GM23338 (cell line): ENCODE data around the gene ZNF516. TPM values are rescaled to one million over a fixed set of nuclear protein-coding genes. Genes with fewer than 3 reads are reported as not detected.

ENCODE experiments used
- ATAC-seq: fragments of 200-7000 bp; cut with Tn5 transposase; 3 replicates; pipeline ENCODE4 v1.9.1; 2020
- DNase-seq: peaks from one replicate; pipeline ENCODE4 v3.0.0-alpha.2; 2015; ENCODE audit warnings: low spot score
- H2AFZ ChIP-seq: fragments of 200-600 bp; sonication (generic); 2 replicates; pipeline ENCODE4 v1.8.0; 2016; ENCODE audit warnings: antibody characterized with exemption, mild to moderate bottlenecking, moderate library complexity
- H3F3A ChIP-seq: fragments of 200-600 bp; sonication (generic); replicated peaks from 2 replicates; pipeline ENCODE4 v1.8.0; 2017; ENCODE audit warnings: antibody characterized with exemption, mixed run types, low read depth
- H3K27ac ChIP-seq: fragments of 200-600 bp; sonication (generic); 2 replicates; pipeline ENCODE4 v1.6.1; 2016; ENCODE audit warnings: low read depth
- H3K27me3 ChIP-seq: fragments of 200-600 bp; sonication (generic); 2 replicates; pipeline ENCODE4 v1.8.0; 2016; ENCODE audit warnings: mild to moderate bottlenecking, mixed run types, moderate library complexity; ENCODE audit not compliant: insufficient read depth
- H3K36me3 ChIP-seq: fragments of 200-600 bp; sonication (generic); 2 replicates; pipeline ENCODE4 v1.8.0; 2016; ENCODE audit warnings: mild to moderate bottlenecking; ENCODE audit not compliant: insufficient read depth
- H3K4me1 ChIP-seq: fragments of 200-600 bp; sonication (generic); 2 replicates; pipeline ENCODE4 v1.8.0; 2016; ENCODE audit warnings: mild to moderate bottlenecking, moderate library complexity; ENCODE audit not compliant: insufficient read depth
- H3K4me2 ChIP-seq: fragments of 200-600 bp; sonication (generic); 2 replicates; pipeline ENCODE4 v1.7.1; 2017; ENCODE audit warnings: mixed run types
- H3K4me3 ChIP-seq: fragments of 200-600 bp; sonication (generic); 2 replicates; pipeline ENCODE4 v1.6.1; 2016; ENCODE audit warnings: mixed run types
- H3K79me2 ChIP-seq: fragments of 200-600 bp; sonication (generic); replicated peaks from 2 replicates; pipeline ENCODE4 v1.8.0; 2017; ENCODE audit warnings: mild to moderate bottlenecking; ENCODE audit not compliant: insufficient read depth
- H3K9me2 ChIP-seq: fragments of 200-600 bp; sonication (generic); 2 replicates; pipeline ENCODE4 v1.8.0; 2017; ENCODE audit not compliant: insufficient read depth
- H4K20me1 ChIP-seq: fragments of 200-600 bp; sonication (generic); replicated peaks from 2 replicates; pipeline ENCODE4 v1.8.0; 2017; ENCODE audit warnings: mild to moderate bottlenecking; ENCODE audit not compliant: insufficient read depth
- H3K27ac Mint-ChIP-seq: 2 replicates; pipeline ENCODE4 v1.8.0; 2020; ENCODE audit warnings: inconsistent platforms, mild to moderate bottlenecking, moderate library complexity, mixed read lengths
- H3K27me3 Mint-ChIP-seq: 3 replicates; pipeline ENCODE4 v1.8.0; 2022; ENCODE audit warnings: low read depth, mild to moderate bottlenecking, moderate library complexity, mixed read lengths, inconsistent platforms; ENCODE audit not compliant: insufficient read depth, poor library complexity
- H3K36me3 Mint-ChIP-seq: 3 replicates; pipeline ENCODE4 v1.8.0; 2021; ENCODE audit warnings: low read depth, mild to moderate bottlenecking, inconsistent platforms, moderate library complexity, mixed read lengths
- H3K4me1 Mint-ChIP-seq: 3 replicates; pipeline ENCODE4 v1.8.0; 2020; ENCODE audit warnings: mild to moderate bottlenecking, inconsistent platforms, mixed read lengths
- H3K4me3 Mint-ChIP-seq: 3 replicates; pipeline ENCODE4 v1.8.0; 2021; ENCODE audit warnings: moderate library complexity, mild to moderate bottlenecking, inconsistent platforms, mixed read lengths
- H3K9me3 Mint-ChIP-seq: 3 replicates; pipeline ENCODE4 v1.8.0; 2020; ENCODE audit warnings: moderate library complexity, mild to moderate bottlenecking, inconsistent platforms, mixed read lengths
- CREB1 ChIP-seq: fragments of 250-450 bp; sonication (Bioruptor Pico); IDR thresholded peaks from 2 replicates; pipeline ENCODE4 v1.5.0; 2020; ENCODE audit warnings: low read depth, mild to moderate bottlenecking, moderate library complexity
- EZH2 ChIP-seq: fragments of 200-600 bp; sonication (generic); IDR thresholded peaks from one replicate; pipeline ENCODE4 v1.8.0; 2017; ENCODE audit warnings: antibody characterized with exemption, mild to moderate bottlenecking, low read depth; ENCODE audit not compliant: unreplicated experiment
- EZH2phosphoT487 ChIP-seq: fragments of 200-600 bp; sonication (generic); IDR thresholded peaks from one replicate; pipeline ENCODE4 v1.8.1; 2018; ENCODE audit warnings: antibody characterized with exemption; ENCODE audit not compliant: unreplicated experiment
- JUNB ChIP-seq: IDR thresholded peaks from one replicate; pipeline ENCODE4 v1.6.1; 2016; ENCODE audit warnings: antibody characterized with exemption; ENCODE audit not compliant: unreplicated experiment
- NANOG ChIP-seq: IDR thresholded peaks from 2 replicates; pipeline ENCODE4 v1.6.1; 2016; ENCODE audit warnings: antibody characterized with exemption, borderline replicate concordance
- POLR2AphosphoS5 ChIP-seq: IDR thresholded peaks from 2 replicates; pipeline ENCODE4 v1.6.1; 2016; ENCODE audit warnings: antibody characterized with exemption, low read depth
- STAT1 ChIP-seq: IDR thresholded peaks from one replicate; pipeline ENCODE4 v1.6.1; 2016; ENCODE audit warnings: antibody characterized with exemption; ENCODE audit not compliant: unreplicated experiment
- ZNF114 ChIP-seq: fragments of 250-450 bp; sonication (Bioruptor Pico); IDR thresholded peaks from 2 replicates; pipeline ENCODE4 v1.5.0; 2020; ENCODE audit warnings: mild to moderate bottlenecking, moderate library complexity
- ZNF331 ChIP-seq: fragments of 250-450 bp; sonication (Bioruptor Pico); IDR thresholded peaks from 2 replicates; pipeline ENCODE4 v1.5.0; 2020; ENCODE audit warnings: low read depth, mild to moderate bottlenecking, moderate library complexity
- polyA plus RNA-seq: library from polyadenylated mRNA; unstranded; fragments of >200 nt; fragmentation: Nextera tagmentation; extraction: Ambion mirVana; gene quantifications from 2 replicates; pipeline ENCODE4 v1.2.1, GENCODE V29; 2016
- total RNA-seq: library from RNA; depleted of rRNA; stranded (reverse); fragments of >200 nt; shearing (Covaris generic); gene quantifications from 2 replicates; pipeline ENCODE4 v1.2.3, GENCODE V29; 2014
- TF ChIP-seq, protein P1 (sequence below): fragments of 250-450 bp; sonication (Bioruptor Pico); IDR thresholded peaks from 2 replicates; pipeline ENCODE4 v1.5.0; 2020; ENCODE audit warnings: mild to moderate bottlenecking, moderate library complexity
- TF ChIP-seq, protein P2 (sequence below): IDR thresholded peaks from one replicate; pipeline ENCODE4 v1.6.1; 2018; ENCODE audit warnings: antibody characterized with exemption; ENCODE audit not compliant: unreplicated experiment
- TF ChIP-seq, protein P3 (sequence below), 2 experiments: fragments of 200-600 bp in 1 of 2; sonication (generic) in 1 of 2; conservative IDR thresholded peaks; 2 replicates each; pipeline versions ENCODE4 v1.5.1 to v1.6.1; 2016 to 2017; ENCODE audit warnings: antibody characterized with exemption in 2 of 2, low read depth in 2 of 2, mild to moderate bottlenecking in 2 of 2, moderate library complexity in 1 of 2
- TF ChIP-seq, protein P4 (sequence below): IDR thresholded peaks from 2 replicates; pipeline ENCODE4 v1.6.1; 2016; ENCODE audit warnings: antibody characterized with exemption

ZNF516 gene
- total and polyA plus RNA-seq, 2 experiments from 2014 or later: 11.9 to 24.2 TPM

DNA sequence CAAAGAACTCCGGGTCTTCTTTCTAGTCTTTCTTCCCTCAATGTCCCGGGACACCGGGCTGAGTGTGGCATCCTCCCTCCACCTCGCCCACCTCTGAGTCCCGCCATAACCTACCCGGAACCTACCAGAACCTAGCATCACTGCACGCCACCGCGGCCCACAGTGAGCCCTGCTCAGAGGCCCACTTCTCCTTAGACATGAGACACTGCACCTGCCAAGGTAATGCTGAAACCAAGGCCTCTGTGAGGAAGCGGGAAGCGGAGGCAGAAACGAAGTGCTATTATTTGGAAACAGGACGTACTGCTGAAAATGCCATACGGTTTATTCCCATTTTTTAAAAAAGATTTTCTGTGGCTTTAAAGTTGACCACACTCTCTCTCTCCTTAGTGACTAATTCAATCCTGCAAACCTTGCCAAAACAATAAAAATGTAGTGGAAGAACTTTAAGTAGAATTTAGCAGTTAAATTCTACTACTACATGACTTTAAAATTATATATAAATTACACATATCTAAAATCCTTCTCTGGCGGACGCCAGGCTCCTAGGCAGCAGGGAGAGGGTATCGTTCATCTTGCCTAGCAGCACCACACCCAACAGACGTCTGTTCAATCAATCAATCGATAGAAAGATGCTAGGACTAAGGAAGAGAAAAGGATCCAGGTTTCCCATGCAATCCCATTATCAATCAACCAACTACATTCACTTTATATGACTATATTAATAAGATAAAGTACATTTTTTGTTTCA lies 82.0 kb downstream of the ZNF516 start:
- no peak overlapping the region for H3K27ac Mint-ChIP-seq
- H4K20me1 ChIP-seq: 0 out of 2 replicates have a peak, but pooled peaks cover 7% of the 10 kb centered on the region
- no peak overlapping the region for H3K4me2 ChIP-seq
- no peak for DNase-seq
- no peaks in the 10 kb centered on the region for H3F3A ChIP-seq
- no peak for ATAC-seq
- 0 out of 2 replicates have a peak, but pooled peaks cover 3% of the 10 kb centered on the region for H3K4me1 ChIP-seq
- H3K79me2 ChIP-seq: no peaks in the 10 kb centered on the region; the same call in 1 of the 2 replicates
- 0 out of 3 replicates have a peak, but pooled peaks cover 3% of the 10 kb centered on the region for H3K9me3 Mint-ChIP-seq
- H3K36me3 Mint-ChIP-seq: peaks cover 9% of the 10 kb centered on the region; the same call in 2 of the 3 replicates
- H3K4me1 Mint-ChIP-seq: peaks cover 14% of the 10 kb centered on the region
- H3K9me2 ChIP-seq: no peaks in the 10 kb centered on the region
- TF ChIP-seq ZNF114 (CRISPR knock-in tag) (no peak), ZNF331 (CRISPR knock-in tag) (no peak), NANOG (no peak), EZH2 (no peak), STAT1 (no peak), CREB1 (no peak), JUNB (no peak), POLR2AphosphoS5 (no peak), EZH2phosphoT487 (no peak)
- TF ChIP-seq, protein P1, sequence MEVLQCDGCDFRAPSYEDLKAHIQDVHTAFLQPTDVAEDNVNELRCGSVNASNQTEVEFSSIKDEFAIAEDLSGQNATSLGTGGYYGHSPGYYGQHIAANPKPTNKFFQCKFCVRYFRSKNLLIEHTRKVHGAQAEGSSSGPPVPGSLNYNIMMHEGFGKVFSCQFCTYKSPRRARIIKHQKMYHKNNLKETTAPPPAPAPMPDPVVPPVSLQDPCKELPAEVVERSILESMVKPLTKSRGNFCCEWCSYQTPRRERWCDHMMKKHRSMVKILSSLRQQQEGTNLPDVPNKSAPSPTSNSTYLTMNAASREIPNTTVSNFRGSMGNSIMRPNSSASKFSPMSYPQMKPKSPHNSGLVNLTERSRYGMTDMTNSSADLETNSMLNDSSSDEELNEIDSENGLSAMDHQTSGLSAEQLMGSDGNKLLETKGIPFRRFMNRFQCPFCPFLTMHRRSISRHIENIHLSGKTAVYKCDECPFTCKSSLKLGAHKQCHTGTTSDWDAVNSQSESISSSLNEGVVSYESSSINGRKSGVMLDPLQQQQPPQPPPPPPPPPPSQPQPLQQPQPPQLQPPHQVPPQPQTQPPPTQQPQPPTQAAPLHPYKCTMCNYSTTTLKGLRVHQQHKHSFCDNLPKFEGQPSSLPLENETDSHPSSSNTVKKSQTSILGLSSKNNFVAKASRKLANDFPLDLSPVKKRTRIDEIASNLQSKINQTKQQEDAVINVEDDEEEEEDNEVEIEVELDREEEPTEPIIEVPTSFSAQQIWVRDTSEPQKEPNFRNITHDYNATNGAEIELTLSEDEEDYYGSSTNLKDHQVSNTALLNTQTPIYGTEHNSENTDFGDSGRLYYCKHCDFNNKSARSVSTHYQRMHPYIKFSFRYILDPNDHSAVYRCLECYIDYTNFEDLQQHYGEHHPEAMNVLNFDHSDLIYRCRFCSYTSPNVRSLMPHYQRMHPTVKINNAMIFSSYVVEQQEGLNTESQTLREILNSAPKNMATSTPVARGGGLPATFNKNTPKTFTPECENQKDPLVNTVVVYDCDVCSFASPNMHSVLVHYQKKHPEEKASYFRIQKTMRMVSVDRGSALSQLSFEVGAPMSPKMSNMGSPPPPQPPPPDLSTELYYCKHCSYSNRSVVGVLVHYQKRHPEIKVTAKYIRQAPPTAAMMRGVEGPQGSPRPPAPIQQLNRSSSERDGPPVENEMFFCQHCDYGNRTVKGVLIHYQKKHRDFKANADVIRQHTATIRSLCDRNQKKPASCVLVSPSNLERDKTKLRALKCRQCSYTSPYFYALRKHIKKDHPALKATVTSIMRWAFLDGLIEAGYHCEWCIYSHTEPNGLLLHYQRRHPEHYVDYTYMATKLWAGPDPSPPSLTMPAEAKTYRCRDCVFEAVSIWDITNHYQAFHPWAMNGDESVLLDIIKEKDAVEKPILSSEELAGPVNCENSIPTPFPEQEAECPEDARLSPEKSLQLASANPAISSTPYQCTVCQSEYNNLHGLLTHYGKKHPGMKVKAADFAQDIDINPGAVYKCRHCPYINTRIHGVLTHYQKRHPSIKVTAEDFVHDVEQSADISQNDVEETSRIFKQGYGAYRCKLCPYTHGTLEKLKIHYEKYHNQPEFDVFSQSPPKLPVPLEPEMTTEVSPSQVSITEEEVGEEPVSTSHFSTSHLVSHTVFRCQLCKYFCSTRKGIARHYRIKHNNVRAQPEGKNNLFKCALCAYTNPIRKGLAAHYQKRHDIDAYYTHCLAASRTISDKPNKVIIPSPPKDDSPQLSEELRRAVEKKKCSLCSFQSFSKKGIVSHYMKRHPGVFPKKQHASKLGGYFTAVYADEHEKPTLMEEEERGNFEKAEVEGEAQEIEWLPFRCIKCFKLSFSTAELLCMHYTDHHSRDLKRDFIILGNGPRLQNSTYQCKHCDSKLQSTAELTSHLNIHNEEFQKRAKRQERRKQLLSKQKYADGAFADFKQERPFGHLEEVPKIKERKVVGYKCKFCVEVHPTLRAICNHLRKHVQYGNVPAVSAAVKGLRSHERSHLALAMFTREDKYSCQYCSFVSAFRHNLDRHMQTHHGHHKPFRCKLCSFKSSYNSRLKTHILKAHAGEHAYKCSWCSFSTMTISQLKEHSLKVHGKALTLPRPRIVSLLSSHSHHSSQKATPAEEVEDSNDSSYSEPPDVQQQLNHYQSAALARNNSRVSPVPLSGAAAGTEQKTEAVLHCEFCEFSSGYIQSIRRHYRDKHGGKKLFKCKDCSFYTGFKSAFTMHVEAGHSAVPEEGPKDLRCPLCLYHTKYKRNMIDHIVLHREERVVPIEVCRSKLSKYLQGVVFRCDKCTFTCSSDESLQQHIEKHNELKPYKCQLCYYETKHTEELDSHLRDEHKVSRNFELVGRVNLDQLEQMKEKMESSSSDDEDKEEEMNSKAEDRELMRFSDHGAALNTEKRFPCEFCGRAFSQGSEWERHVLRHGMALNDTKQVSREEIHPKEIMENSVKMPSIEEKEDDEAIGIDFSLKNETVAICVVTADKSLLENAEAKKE (CRISPR knock-in tag): no peak
- TF ChIP-seq, protein P2, sequence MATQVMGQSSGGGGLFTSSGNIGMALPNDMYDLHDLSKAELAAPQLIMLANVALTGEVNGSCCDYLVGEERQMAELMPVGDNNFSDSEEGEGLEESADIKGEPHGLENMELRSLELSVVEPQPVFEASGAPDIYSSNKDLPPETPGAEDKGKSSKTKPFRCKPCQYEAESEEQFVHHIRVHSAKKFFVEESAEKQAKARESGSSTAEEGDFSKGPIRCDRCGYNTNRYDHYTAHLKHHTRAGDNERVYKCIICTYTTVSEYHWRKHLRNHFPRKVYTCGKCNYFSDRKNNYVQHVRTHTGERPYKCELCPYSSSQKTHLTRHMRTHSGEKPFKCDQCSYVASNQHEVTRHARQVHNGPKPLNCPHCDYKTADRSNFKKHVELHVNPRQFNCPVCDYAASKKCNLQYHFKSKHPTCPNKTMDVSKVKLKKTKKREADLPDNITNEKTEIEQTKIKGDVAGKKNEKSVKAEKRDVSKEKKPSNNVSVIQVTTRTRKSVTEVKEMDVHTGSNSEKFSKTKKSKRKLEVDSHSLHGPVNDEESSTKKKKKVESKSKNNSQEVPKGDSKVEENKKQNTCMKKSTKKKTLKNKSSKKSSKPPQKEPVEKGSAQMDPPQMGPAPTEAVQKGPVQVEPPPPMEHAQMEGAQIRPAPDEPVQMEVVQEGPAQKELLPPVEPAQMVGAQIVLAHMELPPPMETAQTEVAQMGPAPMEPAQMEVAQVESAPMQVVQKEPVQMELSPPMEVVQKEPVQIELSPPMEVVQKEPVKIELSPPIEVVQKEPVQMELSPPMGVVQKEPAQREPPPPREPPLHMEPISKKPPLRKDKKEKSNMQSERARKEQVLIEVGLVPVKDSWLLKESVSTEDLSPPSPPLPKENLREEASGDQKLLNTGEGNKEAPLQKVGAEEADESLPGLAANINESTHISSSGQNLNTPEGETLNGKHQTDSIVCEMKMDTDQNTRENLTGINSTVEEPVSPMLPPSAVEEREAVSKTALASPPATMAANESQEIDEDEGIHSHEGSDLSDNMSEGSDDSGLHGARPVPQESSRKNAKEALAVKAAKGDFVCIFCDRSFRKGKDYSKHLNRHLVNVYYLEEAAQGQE: no peak
- TF ChIP-seq, protein P3, sequence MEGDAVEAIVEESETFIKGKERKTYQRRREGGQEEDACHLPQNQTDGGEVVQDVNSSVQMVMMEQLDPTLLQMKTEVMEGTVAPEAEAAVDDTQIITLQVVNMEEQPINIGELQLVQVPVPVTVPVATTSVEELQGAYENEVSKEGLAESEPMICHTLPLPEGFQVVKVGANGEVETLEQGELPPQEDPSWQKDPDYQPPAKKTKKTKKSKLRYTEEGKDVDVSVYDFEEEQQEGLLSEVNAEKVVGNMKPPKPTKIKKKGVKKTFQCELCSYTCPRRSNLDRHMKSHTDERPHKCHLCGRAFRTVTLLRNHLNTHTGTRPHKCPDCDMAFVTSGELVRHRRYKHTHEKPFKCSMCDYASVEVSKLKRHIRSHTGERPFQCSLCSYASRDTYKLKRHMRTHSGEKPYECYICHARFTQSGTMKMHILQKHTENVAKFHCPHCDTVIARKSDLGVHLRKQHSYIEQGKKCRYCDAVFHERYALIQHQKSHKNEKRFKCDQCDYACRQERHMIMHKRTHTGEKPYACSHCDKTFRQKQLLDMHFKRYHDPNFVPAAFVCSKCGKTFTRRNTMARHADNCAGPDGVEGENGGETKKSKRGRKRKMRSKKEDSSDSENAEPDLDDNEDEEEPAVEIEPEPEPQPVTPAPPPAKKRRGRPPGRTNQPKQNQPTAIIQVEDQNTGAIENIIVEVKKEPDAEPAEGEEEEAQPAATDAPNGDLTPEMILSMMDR (conservative IDR thresholded peaks at IDR 0.05; ENCODE audit: low read depth in 2 of 2): no peak
- TF ChIP-seq, protein P4, sequence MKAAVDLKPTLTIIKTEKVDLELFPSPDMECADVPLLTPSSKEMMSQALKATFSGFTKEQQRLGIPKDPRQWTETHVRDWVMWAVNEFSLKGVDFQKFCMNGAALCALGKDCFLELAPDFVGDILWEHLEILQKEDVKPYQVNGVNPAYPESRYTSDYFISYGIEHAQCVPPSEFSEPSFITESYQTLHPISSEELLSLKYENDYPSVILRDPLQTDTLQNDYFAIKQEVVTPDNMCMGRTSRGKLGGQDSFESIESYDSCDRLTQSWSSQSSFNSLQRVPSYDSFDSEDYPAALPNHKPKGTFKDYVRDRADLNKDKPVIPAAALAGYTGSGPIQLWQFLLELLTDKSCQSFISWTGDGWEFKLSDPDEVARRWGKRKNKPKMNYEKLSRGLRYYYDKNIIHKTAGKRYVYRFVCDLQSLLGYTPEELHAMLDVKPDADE: no peak
- no peak overlapping the region for H3K4me3 Mint-ChIP-seq
- no peak overlapping the region for H2AFZ ChIP-seq
- no peak overlapping the region for H3K4me3 ChIP-seq
- no peaks in the 10 kb centered on the region for H3K36me3 ChIP-seq
- no peaks in the 10 kb centered on the region for H3K27me3 ChIP-seq
- no peak overlapping the region for H3K27ac ChIP-seq
- peaks cover 2% of the 10 kb centered on the region for H3K27me3 Mint-ChIP-seq
